CD14-positive monocyte (primary cell): ENCODE results near the gene ATXN7L1. TPM values are rescaled to one million over a fixed set of nuclear protein-coding genes. Genes with fewer than 3 reads are reported as not detected.

Experiments used
- DNase-seq, 3 donors: peaks; one replicate each; pipeline ENCODE4 v3.0.0-alpha.2; 2011 to 2022
- H2AFZ ChIP-seq: 2 replicates; pipeline ENCODE4 v1.6.0; 2012; ENCODE audit warnings: mild to moderate bottlenecking, low read depth, low read length, inconsistent platforms; ENCODE audit not compliant: insufficient read depth, poor library complexity, severe bottlenecking
- H3K27ac ChIP-seq, 2 donors: 1 replicate in 1 of 2; 2 replicates in 1 of 2; pipeline ENCODE4 v1.5.1; 2012 to 2013; ENCODE audit warnings: low read length in 2 of 2, control low read depth in 1 of 2, inconsistent platforms in 1 of 2, low read depth in 1 of 2, mild to moderate bottlenecking in 1 of 2
- H3K27me3 ChIP-seq, 2 donors: one replicate each; pipeline versions ENCODE4 v1.6.0 to v1.6.1; 2011 to 2013; ENCODE audit warnings: low read length in 2 of 2; ENCODE audit not compliant: control insufficient read depth in 2 of 2, insufficient read depth in 2 of 2
- H3K36me3 ChIP-seq, 2 donors: replicated peaks in 1 of 2; 1 replicate in 1 of 2; 2 replicates in 1 of 2; pipeline versions ENCODE4 v1.5.1 to v1.6.1; 2012 to 2013; ENCODE audit warnings: low read length in 2 of 2, control low read depth in 1 of 2, inconsistent platforms in 1 of 2, mild to moderate bottlenecking in 1 of 2; ENCODE audit not compliant: insufficient read depth in 2 of 2, control insufficient read depth in 1 of 2
- H3K4me1 ChIP-seq, 2 donors: 1 replicate in 1 of 2; 2 replicates in 1 of 2; pipeline versions ENCODE4 v1.5.1 to v1.6.1; 2012 to 2013; ENCODE audit warnings: low read length in 2 of 2, control low read depth in 1 of 2, inconsistent platforms in 1 of 2, mild to moderate bottlenecking in 1 of 2, moderate library complexity in 1 of 2; ENCODE audit not compliant: insufficient read depth in 2 of 2, control insufficient read depth in 1 of 2
- H3K4me2 ChIP-seq: replicated peaks from 2 replicates; pipeline ENCODE3; 2012; ENCODE audit warnings: low read length, moderate library complexity, mild to moderate bottlenecking; ENCODE audit not compliant: poor library complexity, severe bottlenecking; ENCODE audit errors: extremely low read depth
- H3K4me3 ChIP-seq, 3 experiments: fragments of 200-600 bp in 1 of 3; sonication (generic) in 1 of 3; replicated peaks in 1 of 3; 1 replicate in 2 of 3; 2 replicates in 1 of 3; pipeline ENCODE4 v1.5.1; 2011 to 2013; ENCODE audit warnings: low read length in 3 of 3, mild to moderate bottlenecking in 3 of 3, control low read depth in 2 of 3, low read depth in 2 of 3, inconsistent platforms in 1 of 3, moderate library complexity in 1 of 3
- H3K79me2 ChIP-seq: 2 replicates; pipeline ENCODE4 v1.6.0; 2012; ENCODE audit warnings: mild to moderate bottlenecking, control low read depth, inconsistent platforms, low read length, moderate library complexity; ENCODE audit not compliant: insufficient read depth
- H3K9ac ChIP-seq: 2 replicates; pipeline ENCODE4 v1.6.0; 2017; ENCODE audit warnings: low read length, mild to moderate bottlenecking; ENCODE audit not compliant: insufficient read depth, poor library complexity, severe bottlenecking
- H3K9me3 ChIP-seq, 2 donors: replicated peaks in 1 of 2; 1 replicate in 1 of 2; 2 replicates in 1 of 2; pipeline versions ENCODE4 v1.5.1 to v1.6.1; 2012 to 2013; ENCODE audit warnings: low read length in 2 of 2, control low read depth in 1 of 2; ENCODE audit not compliant: control insufficient read depth in 1 of 2, insufficient read depth in 1 of 2
- H4K20me1 ChIP-seq: 2 replicates; pipeline ENCODE4 v1.6.0; 2012; ENCODE audit warnings: mild to moderate bottlenecking, low read length, control low read depth, moderate library complexity; ENCODE audit not compliant: insufficient read depth
- H3K27ac Mint-ChIP-seq, 7 donors: one replicate each; pipeline ENCODE4 v1.8.0; 2020; ENCODE audit warnings: mild to moderate bottlenecking in 7 of 7, mixed read lengths in 7 of 7, moderate library complexity in 6 of 7, inconsistent platforms in 2 of 7
- H3K27me3 Mint-ChIP-seq, 3 donors: one replicate each; pipeline ENCODE4 v1.8.0; 2021 to 2022; ENCODE audit warnings: low read depth in 3 of 3, mild to moderate bottlenecking in 3 of 3, mixed read lengths in 3 of 3, moderate library complexity in 3 of 3, inconsistent platforms in 1 of 3
- H3K36me3 Mint-ChIP-seq, 2 donors: one replicate each; pipeline ENCODE4 v1.8.0; 2020; ENCODE audit warnings: mixed read lengths in 2 of 2, inconsistent platforms in 1 of 2, mild to moderate bottlenecking in 1 of 2
- H3K4me1 Mint-ChIP-seq: one replicate; pipeline ENCODE4 v1.8.0; 2020; ENCODE audit warnings: mild to moderate bottlenecking, mixed read lengths
- H3K4me3 Mint-ChIP-seq, 2 donors: one replicate each; pipeline ENCODE4 v1.8.0; 2020; ENCODE audit warnings: mild to moderate bottlenecking in 2 of 2, mixed read lengths in 2 of 2, moderate library complexity in 1 of 2
- H3K9me3 Mint-ChIP-seq, 7 donors: one replicate each; pipeline ENCODE4 v1.8.0; 2020 to 2022; ENCODE audit warnings: mixed read lengths in 7 of 7, mild to moderate bottlenecking in 6 of 7, moderate library complexity in 6 of 7, inconsistent platforms in 2 of 7
- CTCF ChIP-seq: fragments of 200-600 bp; IDR thresholded peaks from one replicate; pipeline ENCODE4 v1.8.0; 2022; ENCODE audit warnings: antibody characterized with exemption, mild to moderate bottlenecking
- WGBS: methylation state at CpG from one replicate; pipeline ENCODE4 v1.1.5; 2013; ENCODE audit warnings: missing lambda C conversion rate; ENCODE audit not compliant: insufficient coverage; 5-methylcytosine and 5-hydroxymethylcytosine counted together
- intact Hi-C, 2 donors: fragments of 100-400 bp; cut with micrococcal nuclease; formaldehyde crosslinking; loops; one replicate each; pipeline versions ENCODE4 v1.15.0 to v1.15.1; 2023
- polyA plus RNA-seq, 3 donors: library from polyadenylated mRNA; depleted of rRNA in 1 of 3; unstranded in 2 of 3; stranded (reverse) in 1 of 3; fragments of 300-500 nt in 2 of 3; fragments of >200 nt in 1 of 3; fragmentation: Illumina TruSeq in 2 of 3; gene quantifications; 1 replicate in 2 of 3; 2 replicates in 1 of 3; pipeline ENCODE4 v1.2.3, GENCODE V29; 2012 to 2021

The ATXN7L1 gene
- polyA plus RNA-seq, 3 donors: 4.5 to 12.2 (median 11.2) TPM

GRCh38 chr7:105680505-105681187 is 195.8 kb downstream of the ATXN7L1 start:
- no peaks in the 10 kb centered on the region for H3K9me3 ChIP-seq
- DNase-seq: no peak
- Mint-ChIP-seq H3K4me1 (peaks cover 66% of the 10 kb centered on the region), H3K4me3 (no peak overlapping the region), H3K27me3 (no peaks in the 10 kb centered on the region), H3K36me3 (peaks cover 6 to 7% of the 10 kb centered on the region in 2 donors), H3K9me3 (no peaks in the 10 kb centered on the region), H3K27ac (peak overlapping the region in 1 of 7 donors; percentile 32)
- peaks cover 42% of the 10 kb centered on the region for H3K79me2 ChIP-seq
- no peaks in the 10 kb centered on the region for H3K27me3 ChIP-seq
- TF ChIP-seq CTCF: no peak
- H3K27ac ChIP-seq: no peak overlapping the region
- no peaks in the 10 kb centered on the region for H4K20me1 ChIP-seq
- no peak overlapping the region for H3K9ac ChIP-seq
- H3K4me1 ChIP-seq: peaks cover 48 to 56% of the 10 kb centered on the region in 2 donors
- intact Hi-C loops: loop anchor here in 1 of 2 donors (10.0 kb wide), 1 partner anchor 194 kb away; the partner anchor contains the start of gene ATXN7L1
- no peak overlapping the region for H3K4me3 ChIP-seq
- H3K4me2 ChIP-seq: no peak overlapping the region
- H2AFZ ChIP-seq: no peak overlapping the region
- WGBS: 79% methylated on average over 4 of the region's 9 CpGs
- H3K36me3 ChIP-seq: no peaks in the 10 kb centered on the region

- intact Hi-C loops: loop anchor here in 1 of 2 donors (10.0 kb wide), 1 partner anchor 126 kb away; no protein-coding TSS in a partner anchor
- Histone ChIP-seq H3K4me3 (peak overlapping the region; percentile 62 to 90 (median 72)), H2AFZ (peak overlapping the region; percentile 88), H3K36me3 (no peaks in the 10 kb centered on the region), H3K27me3 (no peaks in the 10 kb centered on the region), H3K79me2 (peaks cover 59% of the 10 kb centered on the region), H3K4me2 (peak overlapping the region; percentile 97), H3K27ac (peak overlapping the region; percentile 85 to 96), H3K9me3 (no peaks in the 10 kb centered on the region), H4K20me1 (peaks cover 7% of the 10 kb centered on the region), H3K4me1 (peaks cover 61 to 73% of the 10 kb centered on the region in 2 donors), H3K9ac (peak overlapping the region; percentile 81)
- WGBS: 0% methylated on average over 16 of the region's 25 CpGs
- DNase-seq: peak; percentile 70 to 84 (median 80)
- H3K27ac Mint-ChIP-seq: peak overlapping the region; percentile 94 to 98 (median 95)
- no peak for TF ChIP-seq CTCF
- no peaks in the 10 kb centered on the region for H3K9me3 Mint-ChIP-seq
- H3K4me3 Mint-ChIP-seq: peak overlapping the region; percentile 95 to 98
- no peaks in the 10 kb centered on the region for H3K27me3 Mint-ChIP-seq
- peaks cover 81% of the 10 kb centered on the region for H3K4me1 Mint-ChIP-seq
- peaks cover 4% of the 10 kb centered on the region in 2 donors for H3K36me3 Mint-ChIP-seq
Observed at GRCh38 chr7:105678811-105679495, 197.4 kb downstream of the ATXN7L1 start.
